Mesendoderm (in vitro differentiated cells): ENCODE results near the gene RAPGEF4.

ENCODE experiments used
- DNase-seq: peaks from one replicate; pipeline ENCODE4 v3.0.0; 2013
- H2AK5ac ChIP-seq: 2 replicates; pipeline ENCODE4 v1.6.1; 2013; ENCODE audit warnings: low read length, inconsistent platforms
- H2BK120ac ChIP-seq: 2 replicates; pipeline ENCODE4 v1.6.1; 2013; ENCODE audit warnings: low read depth, mild to moderate bottlenecking, low read length, moderate library complexity, mixed read lengths
- H2BK15ac ChIP-seq: replicated peaks from 2 replicates; pipeline ENCODE4 v1.6.1; 2013; ENCODE audit warnings: low read depth, mild to moderate bottlenecking, moderate library complexity
- H2BK5ac ChIP-seq: 2 replicates; pipeline ENCODE4 v1.6.1; 2013; ENCODE audit warnings: low read length, inconsistent platforms
- H3K18ac ChIP-seq: 2 replicates; pipeline ENCODE4 v1.6.1; 2013; ENCODE audit warnings: mild to moderate bottlenecking, low read length, mixed read lengths
- H3K23ac ChIP-seq: one replicate; pipeline ENCODE4 v1.6.1; 2013; ENCODE audit warnings: low read length
- H3K27ac ChIP-seq: 2 replicates; pipeline ENCODE4 v1.5.1; 2013; ENCODE audit warnings: low read depth, mild to moderate bottlenecking, inconsistent platforms, low read length, moderate library complexity
- H3K27me3 ChIP-seq: 2 replicates; pipeline ENCODE4 v1.6.1; 2013; ENCODE audit warnings: low read length, control low read depth, mild to moderate bottlenecking, inconsistent platforms; ENCODE audit not compliant: insufficient read depth, poor library complexity
- H3K36me3 ChIP-seq: 2 replicates; pipeline ENCODE4 v1.6.1; 2013; ENCODE audit warnings: low read length, inconsistent platforms; ENCODE audit not compliant: control insufficient read depth, insufficient read depth
- H3K4ac ChIP-seq: one replicate; pipeline ENCODE4 v1.6.1; 2013; ENCODE audit warnings: low read depth, mild to moderate bottlenecking, low read length, moderate library complexity
- H3K4me1 ChIP-seq: 2 replicates; pipeline ENCODE4 v1.6.1; 2013; ENCODE audit warnings: low read depth, low read length, inconsistent platforms; ENCODE audit not compliant: control insufficient read depth
- H3K4me2 ChIP-seq: 2 replicates; pipeline ENCODE4 v1.6.1; 2013; ENCODE audit warnings: low read length
- H3K4me3 ChIP-seq: 2 replicates; pipeline ENCODE4 v1.5.1; 2013; ENCODE audit warnings: mild to moderate bottlenecking, low read length
- H3K56ac ChIP-seq: one replicate; pipeline ENCODE4 v1.6.1; 2013; ENCODE audit warnings: low read length
- H3K79me1 ChIP-seq: 2 replicates; pipeline ENCODE4 v1.6.1; 2013; ENCODE audit warnings: low read length, inconsistent platforms
- H3K79me2 ChIP-seq: 2 replicates; pipeline ENCODE4 v1.6.1; 2013; ENCODE audit warnings: mild to moderate bottlenecking, low read length; ENCODE audit not compliant: control insufficient read depth, insufficient read depth
- H3K9ac ChIP-seq: 2 replicates; pipeline ENCODE4 v1.6.1; 2013; ENCODE audit warnings: low read length, inconsistent platforms
- H4K5ac ChIP-seq: one replicate; pipeline ENCODE4 v1.6.1; 2013; ENCODE audit warnings: low read length
- H4K8ac ChIP-seq: one replicate; pipeline ENCODE4 v1.6.1; 2013; ENCODE audit warnings: low read depth, mild to moderate bottlenecking, control low read depth, low read length, moderate library complexity
- WGBS: extraction: QIAGEN DNeasy Blood & Tissue Kit; methylation state at CpG from one replicate; pipeline ENCODE4 v1.1.7; 2013; ENCODE audit warnings: low lambda C conversion rate, missing lambda C conversion rate; ENCODE audit not compliant: insufficient coverage; ENCODE audit errors: extremely low coverage; 5-methylcytosine and 5-hydroxymethylcytosine counted together

The RAPGEF4 gene

GRCh38 chr2:172888714-172889669 is 153.3 kb downstream of the RAPGEF4 start:
- Histone ChIP-seq H3K4me1 (no peaks in the 10 kb centered on the region), H3K18ac (no peak overlapping the region)
- no CpG with 5 or more reads among the region's 10 CpGs for WGBS

GRCh38 chr2:172889768-172890430 is 154.3 kb downstream of the RAPGEF4 start:
- H3K4ac ChIP-seq = no peak overlapping the region
- no peak overlapping the region for H3K9ac ChIP-seq
- no peak overlapping the region for H2AK5ac ChIP-seq
- DNase-seq = peak; percentile 9
- H3K18ac ChIP-seq = no peak overlapping the region
- no peak overlapping the region for H3K27ac ChIP-seq
- H4K5ac ChIP-seq = no peak overlapping the region
- H3K36me3 ChIP-seq = no peaks in the 10 kb centered on the region
- no peaks in the 10 kb centered on the region for H3K27me3 ChIP-seq
- no peak overlapping the region for H3K23ac ChIP-seq
- no peak overlapping the region for H2BK15ac ChIP-seq
- no peak overlapping the region for H3K56ac ChIP-seq
- no peak overlapping the region for H2BK120ac ChIP-seq
- no peak overlapping the region for H3K4me2 ChIP-seq
- no CpG with 5 or more reads among the region's 7 CpGs for WGBS
- no peaks in the 10 kb centered on the region for H3K79me1 ChIP-seq
- H3K79me2 ChIP-seq = no peaks in the 10 kb centered on the region
- H2BK5ac ChIP-seq = no peak overlapping the region
- H3K4me1 ChIP-seq = no peaks in the 10 kb centered on the region
- H3K4me3 ChIP-seq = no peak overlapping the region
- H4K8ac ChIP-seq = no peak overlapping the region

More at GRCh38 chr2:172888714-172889669, 153.3 kb downstream of the RAPGEF4 start:
- Histone ChIP-seq H3K27me3 (no peaks in the 10 kb centered on the region), H3K56ac (no peak overlapping the region), H3K4ac (no peak overlapping the region), H3K4me2 (no peak overlapping the region), H3K36me3 (no peaks in the 10 kb centered on the region), H2BK15ac (no peak overlapping the region), H3K4me3 (no peak overlapping the region), H3K79me2 (no peaks in the 10 kb centered on the region), H2AK5ac (no peak overlapping the region), H3K27ac (no peak overlapping the region), H3K79me1 (no peaks in the 10 kb centered on the region), H2BK5ac (no peak overlapping the region), H4K8ac (no peak overlapping the region), H3K23ac (no peak overlapping the region), H4K5ac (no peak overlapping the region), H3K9ac (no peak overlapping the region), H2BK120ac (no peak overlapping the region)
- no peak for DNase-seq

- H3K79me2 ChIP-seq = no peaks in the 10 kb centered on the region
- H3K36me3 ChIP-seq = no peaks in the 10 kb centered on the region
- no peaks in the 10 kb centered on the region for H3K27me3 ChIP-seq
- H2BK15ac ChIP-seq = no peak overlapping the region
- no peak overlapping the region for H2BK120ac ChIP-seq
- H4K5ac ChIP-seq = no peak overlapping the region
- no peak overlapping the region for H4K8ac ChIP-seq
- H3K4ac ChIP-seq = no peak overlapping the region
- no peak overlapping the region for H2BK5ac ChIP-seq
- H2AK5ac ChIP-seq = no peak overlapping the region
- DNase-seq = no peak
- H3K27ac ChIP-seq = no peak overlapping the region
- no peak overlapping the region for H3K4me2 ChIP-seq
- no peak overlapping the region for H3K4me3 ChIP-seq
- no peaks in the 10 kb centered on the region for H3K4me1 ChIP-seq
- no peak overlapping the region for H3K18ac ChIP-seq
- WGBS = no CpG with 5 or more reads among the region's 10 CpGs
- no peak overlapping the region for H3K23ac ChIP-seq
- H3K9ac ChIP-seq = no peak overlapping the region
- no peaks in the 10 kb centered on the region for H3K79me1 ChIP-seq
- no peak overlapping the region for H3K56ac ChIP-seq
These were observed 157.5 kb downstream of the RAPGEF4 start for GRCh38 chr2:172893111-172893510.

GRCh38 chr2:172893671-172894070 is 158.0 kb downstream of the RAPGEF4 start:
- Histone ChIP-seq H3K4ac (no peak overlapping the region), H2AK5ac (no peak overlapping the region), H4K5ac (no peak overlapping the region), H4K8ac (no peak overlapping the region), H3K18ac (no peak overlapping the region), H2BK5ac (no peak overlapping the region), H3K79me2 (no peaks in the 10 kb centered on the region), H3K36me3 (no peaks in the 10 kb centered on the region), H3K4me3 (no peak overlapping the region), H3K4me2 (no peak overlapping the region), H3K27me3 (no peaks in the 10 kb centered on the region), H3K23ac (no peak overlapping the region), H3K27ac (no peak overlapping the region), H2BK15ac (no peak overlapping the region), H2BK120ac (no peak overlapping the region), H3K9ac (no peak overlapping the region), H3K79me1 (no peaks in the 10 kb centered on the region), H3K56ac (no peak overlapping the region), H3K4me1 (no peaks in the 10 kb centered on the region)
- no peak for DNase-seq
- WGBS = no CpG with 5 or more reads among the region's 2 CpGs

GRCh38 chr2:172894689-172895387 is 159.2 kb downstream of the RAPGEF4 start:
- DNase-seq = no peak
- Histone ChIP-seq H3K9ac (no peak overlapping the region), H3K4ac (no peak overlapping the region), H3K4me2 (no peak overlapping the region), H3K79me1 (no peaks in the 10 kb centered on the region), H3K27ac (no peak overlapping the region), H4K8ac (no peak overlapping the region), H3K4me3 (no peak overlapping the region), H4K5ac (no peak overlapping the region), H3K4me1 (no peaks in the 10 kb centered on the region), H2BK120ac (no peak overlapping the region), H3K79me2 (no peaks in the 10 kb centered on the region), H3K27me3 (no peaks in the 10 kb centered on the region), H3K36me3 (no peaks in the 10 kb centered on the region), H2AK5ac (no peak overlapping the region), H3K18ac (no peak overlapping the region), H2BK15ac (no peak overlapping the region), H3K23ac (no peak overlapping the region), H3K56ac (no peak overlapping the region), H2BK5ac (no peak overlapping the region)
- WGBS = no CpG with 5 or more reads among the region's 7 CpGs
